Head of caudate nucleus (tissue), 42 donors: Measurements from ENCODE around the gene LRRN3.

Source experiments
- DNase-seq, 42 donors: peaks; one replicate each; pipeline versions ENCODE4 v3.0.0 to v3.0.0-alpha.2; 2020 to 2021; ENCODE audit warnings: mixed read lengths in 7 of 42
- intact Hi-C: fragments of 100-400 bp; cut with DNase I; formaldehyde crosslinking; loops from one replicate; pipeline ENCODE4 v1.15.0; 2022

LRRN3 gene

DNA sequence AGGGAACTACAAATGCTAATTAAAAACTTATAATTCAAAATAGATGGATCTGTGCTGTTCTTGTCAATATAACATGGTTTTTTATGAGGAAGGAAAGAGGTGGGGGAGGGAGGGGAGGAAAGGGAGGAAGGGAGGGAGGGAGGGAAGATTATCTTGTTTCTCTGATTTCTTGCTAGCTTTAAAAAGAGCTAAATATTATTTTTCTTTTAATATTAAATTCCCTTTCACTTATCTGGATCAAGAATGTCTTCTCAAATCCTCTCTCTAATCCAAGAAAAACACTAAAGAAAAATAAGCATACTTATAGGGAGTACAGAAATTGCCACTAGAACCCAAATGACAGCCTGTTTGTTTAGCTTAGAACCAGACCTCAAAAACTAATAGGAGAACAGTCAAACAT is 55.2 kb downstream of the LRRN3 start:
- DNase-seq, result no peak
- intact Hi-C loops, result no loop called here

DNA sequence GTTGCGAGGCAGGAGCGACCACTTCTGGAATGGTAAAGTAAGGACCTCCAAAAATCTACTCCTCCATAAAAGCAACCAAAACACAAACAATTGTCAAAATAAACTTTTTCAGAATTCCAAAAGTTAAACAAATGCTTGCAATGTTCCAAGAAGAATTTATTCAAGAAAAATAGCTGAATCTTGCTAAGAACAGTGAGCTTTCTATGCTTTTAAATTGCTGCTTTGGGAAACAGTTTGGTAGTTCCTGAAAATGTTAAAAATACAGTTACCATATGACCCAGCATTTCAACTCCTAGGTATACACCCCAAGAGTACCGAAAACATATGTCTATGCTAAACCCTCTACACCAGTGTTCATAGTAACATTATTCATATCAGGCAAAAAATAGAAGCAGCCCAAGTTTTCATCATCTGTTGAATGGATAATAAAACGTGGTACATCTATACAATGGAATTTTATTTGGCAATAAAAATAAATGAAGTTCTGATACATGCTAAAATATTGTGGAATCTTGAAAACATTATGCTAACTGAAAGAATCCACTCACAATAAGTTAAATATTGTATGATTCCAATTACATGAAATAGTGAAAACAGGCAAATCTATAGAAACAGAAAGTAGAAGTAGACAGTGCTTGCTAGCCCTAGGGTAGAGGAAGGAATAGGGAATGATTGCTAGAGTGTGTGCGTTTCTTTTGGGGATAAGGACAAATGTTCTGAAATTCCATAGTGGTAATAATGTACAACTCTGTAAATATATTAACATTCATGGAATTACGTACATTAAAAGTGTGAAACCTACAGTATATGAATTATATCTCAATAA is 57.0 kb downstream of the LRRN3 start:
- no peak for DNase-seq
- intact Hi-C loops, result no loop called here

DNA sequence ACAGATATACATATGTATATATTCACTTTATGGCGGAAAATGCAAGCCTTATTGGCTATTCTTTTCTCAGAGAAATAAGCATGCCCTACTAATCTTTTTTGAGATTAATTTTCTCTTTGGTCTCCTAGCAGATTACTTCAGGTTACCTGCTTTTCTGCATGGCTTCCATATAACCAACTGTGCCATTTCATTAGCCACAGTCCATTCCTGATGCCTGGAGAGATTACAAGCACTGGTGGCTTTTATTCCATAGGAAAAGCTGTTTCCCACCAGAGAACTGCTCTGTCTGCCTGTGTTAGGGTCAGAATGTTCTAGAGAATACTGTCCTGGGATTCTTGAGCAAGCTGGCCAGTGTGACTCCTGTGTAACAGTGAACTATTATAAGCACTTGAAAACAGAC is 59.8 kb downstream of the LRRN3 start:
- intact Hi-C loops, result no loop called here
- DNase-seq, result no peak

DNA sequence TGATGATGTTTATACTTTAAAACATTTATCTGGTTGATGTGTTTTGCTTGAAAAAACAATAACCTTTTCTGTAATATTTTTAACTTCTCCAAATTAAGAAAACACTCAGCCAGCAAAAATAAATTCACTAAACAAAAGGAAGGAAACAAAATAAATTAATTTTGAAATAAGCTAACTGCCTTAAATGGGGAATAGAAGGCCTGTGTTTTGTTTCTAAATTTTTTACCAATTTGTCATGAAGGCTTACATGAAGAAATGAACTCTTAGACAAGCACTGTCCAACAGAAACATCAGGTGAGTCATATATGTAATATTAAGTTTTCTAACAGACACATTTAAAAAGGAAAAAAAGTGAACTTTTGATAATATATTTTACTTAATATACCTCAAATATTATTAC is 68.5 kb downstream of the LRRN3 start:
- DNase-seq, result no peak
- intact Hi-C loops, result no loop called here

DNA sequence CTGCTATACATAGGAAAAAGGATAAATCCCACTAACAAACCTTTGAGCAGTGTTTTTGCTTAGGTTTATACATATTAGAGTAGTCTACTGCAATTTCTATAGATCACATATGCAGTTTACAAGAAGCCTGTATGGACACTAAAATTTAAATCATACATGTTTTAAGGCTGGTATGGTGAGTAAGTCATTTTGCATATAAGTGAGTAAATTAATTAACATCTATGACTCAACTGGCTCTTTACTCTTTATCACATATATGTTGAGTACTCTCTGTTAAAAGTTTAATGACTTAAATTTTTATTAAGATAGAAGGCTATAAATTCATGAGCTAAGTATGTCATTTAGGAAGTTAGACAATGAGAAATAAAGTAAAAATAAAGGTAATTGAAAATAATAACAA is 69.4 kb downstream of the LRRN3 start:
- intact Hi-C loops, result no loop called here
- DNase-seq, result no peak

DNA sequence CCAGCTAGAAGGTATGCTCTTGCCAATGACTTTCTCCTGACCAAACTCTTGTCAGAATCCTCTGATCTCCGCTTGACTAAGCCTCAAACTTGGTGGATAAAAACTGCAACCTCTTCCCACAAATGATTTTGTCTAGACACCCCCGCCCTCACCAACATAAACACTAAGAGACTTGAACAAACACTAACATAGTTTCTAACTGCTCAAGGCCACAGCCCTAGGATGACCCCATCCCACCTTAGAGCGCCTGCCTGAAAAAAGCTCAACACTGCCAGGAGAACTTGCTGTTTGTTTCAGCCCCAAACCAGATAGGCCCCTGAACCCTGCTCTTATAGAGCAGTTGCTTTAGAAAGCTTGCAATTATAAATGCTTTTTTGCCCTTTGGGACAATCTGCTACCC is 71.8 kb downstream of the LRRN3 start:
- intact Hi-C loops, result no loop called here
- DNase-seq, result no peak

DNA sequence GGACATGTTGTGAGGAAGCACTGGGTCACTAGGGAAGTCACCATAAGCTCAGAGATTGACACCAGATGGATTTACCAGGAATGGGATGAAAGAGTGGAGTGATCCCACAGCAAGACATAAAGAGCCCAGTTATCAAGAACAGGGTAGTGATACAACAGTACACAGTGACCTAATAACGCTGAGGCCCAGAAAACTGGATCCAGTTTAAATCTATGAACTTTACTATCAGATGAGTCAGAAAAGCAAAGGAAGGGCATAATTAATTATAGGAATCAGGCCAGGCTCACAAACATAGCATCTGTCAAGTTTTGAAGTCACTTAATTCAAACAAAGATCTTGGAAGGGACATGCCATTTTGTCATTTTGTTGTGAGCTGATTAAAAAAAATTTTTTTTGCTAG is 73.5 kb downstream of the LRRN3 start:
- DNase-seq, result no peak
- intact Hi-C loops, result no loop called here

DNA sequence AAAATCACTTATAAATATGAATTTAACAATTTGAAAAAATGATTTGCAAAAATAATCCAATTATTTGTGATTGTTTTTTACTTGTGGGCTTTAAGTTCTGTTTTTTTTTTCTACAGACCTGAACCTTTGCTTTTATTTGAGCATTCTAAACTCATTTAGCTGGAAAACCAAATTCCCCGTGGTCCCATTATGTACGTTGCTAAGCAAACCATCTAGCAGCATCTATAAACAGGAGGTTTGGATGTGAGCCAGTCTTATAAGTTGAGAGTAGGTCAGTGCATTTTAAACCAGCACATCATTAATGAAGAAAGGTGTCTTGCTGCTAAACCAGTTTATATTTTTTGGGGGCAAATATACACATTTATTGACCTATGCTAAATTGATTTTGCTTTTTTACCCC is 77.3 kb downstream of the LRRN3 start:
- intact Hi-C loops, result no loop called here
- no peak for DNase-seq

DNA sequence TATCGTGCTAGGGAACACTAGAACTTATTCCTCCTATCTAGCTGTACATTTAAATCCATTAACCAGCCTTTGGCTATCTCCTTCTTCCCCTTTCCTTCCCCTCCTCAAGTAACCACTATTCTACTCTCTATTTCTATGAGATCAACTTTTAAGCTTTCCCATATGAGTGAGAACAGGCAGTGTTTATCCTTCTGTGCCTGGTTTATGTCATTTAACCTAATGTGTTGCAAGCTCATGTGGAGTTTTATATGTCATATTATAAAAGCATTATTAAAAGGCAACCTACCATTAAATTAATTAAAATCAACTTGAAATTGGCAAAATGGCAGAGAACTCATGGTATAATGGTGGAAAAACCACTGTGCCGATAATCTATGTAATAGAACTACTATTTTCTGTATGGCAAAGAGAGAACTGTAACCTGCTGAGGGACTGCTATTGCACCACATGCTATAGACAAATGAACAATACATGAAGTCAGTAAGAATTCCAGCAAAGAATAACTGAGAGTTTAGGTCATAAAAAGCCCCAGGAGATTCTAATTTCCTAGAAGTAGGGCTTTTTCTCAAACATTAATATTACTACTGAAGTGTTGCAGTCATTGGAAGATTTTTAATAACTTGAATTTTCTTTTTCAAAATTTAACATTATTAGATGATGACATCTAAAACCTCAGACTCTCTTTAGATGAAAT is 81.8 kb downstream of the LRRN3 start:
- DNase-seq, result no peak
- intact Hi-C loops, result no loop called here

DNA sequence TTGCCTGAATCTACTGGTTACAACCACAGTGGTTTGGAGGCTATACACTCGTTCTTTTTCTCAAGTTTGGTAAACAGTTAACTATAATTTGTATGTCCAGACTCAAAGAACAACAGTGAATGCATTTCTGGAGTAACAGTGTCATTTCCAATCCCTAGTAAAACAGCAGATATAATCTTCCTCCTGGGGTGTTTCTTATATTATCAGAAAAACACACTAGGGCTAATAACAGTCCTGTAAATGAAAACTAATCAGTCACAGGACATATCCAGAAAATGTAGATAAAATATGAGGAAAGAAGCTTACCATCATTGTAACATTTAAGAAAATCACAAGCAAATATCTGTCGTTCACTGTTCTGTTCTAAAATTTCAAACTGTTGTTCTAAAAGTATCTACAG is 82.6 kb downstream of the LRRN3 start:
- intact Hi-C loops, result no loop called here
- DNase-seq, result no peak

DNA sequence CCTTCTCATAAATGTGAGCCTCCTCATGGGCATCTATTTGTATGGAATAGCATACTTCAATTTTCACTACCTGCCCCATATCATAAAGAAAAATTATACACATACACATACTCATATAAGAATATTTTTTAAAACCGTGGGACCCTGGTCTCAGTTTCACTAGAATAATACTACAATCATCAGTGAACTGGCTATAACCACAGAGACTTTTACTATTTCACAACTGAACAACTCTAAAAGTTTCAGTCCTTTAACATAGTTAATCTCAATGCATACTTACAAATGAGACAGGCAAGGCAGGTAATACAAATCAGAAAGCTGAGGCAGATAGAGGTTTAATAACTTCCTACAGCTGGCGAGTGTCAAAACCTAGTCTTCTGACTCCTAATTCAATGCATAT is 83.1 kb downstream of the LRRN3 start:
- no peak for DNase-seq
- intact Hi-C loops, result no loop called here

DNA sequence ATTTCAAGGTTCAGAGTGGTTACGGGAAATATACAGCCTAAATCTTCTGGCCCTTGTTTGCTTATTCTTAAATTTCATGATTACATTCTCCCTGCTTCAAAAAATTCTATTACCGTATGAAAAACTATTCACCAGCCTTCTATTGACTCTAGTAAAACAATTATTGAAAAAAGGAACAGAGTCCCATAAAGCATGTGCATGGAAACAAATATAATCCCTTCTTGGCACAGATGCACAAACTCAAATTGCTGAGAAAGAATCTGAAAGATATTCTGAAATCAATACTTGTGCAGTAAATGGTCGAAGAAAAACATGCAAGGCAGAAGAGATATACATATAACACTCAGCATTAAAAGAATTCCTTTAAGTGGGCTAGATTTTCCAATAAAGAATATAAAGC is 83.6 kb downstream of the LRRN3 start:
- intact Hi-C loops, result no loop called here
- DNase-seq, result no peak
